Ascending aorta (tissue), 2 donors: ENCODE data around the gene LCE2A. TPM values are rescaled to one million over a fixed set of nuclear protein-coding genes. Genes with fewer than 3 reads are reported as not detected.

Experiments
- DNase-seq, 2 donors: peaks; one replicate each; pipeline ENCODE4 v3.0.0-alpha.2; 2019; ENCODE audit warnings: low spot score in 2 of 2
- H3K27ac ChIP-seq, 2 donors: fragments of 200-600 bp; sonication (generic); one replicate each; pipeline ENCODE4 v1.5.1; 2016 to 2017; ENCODE audit warnings: mild to moderate bottlenecking in 1 of 2
- H3K27me3 ChIP-seq: fragments of 200-600 bp; sonication (generic); one replicate; pipeline ENCODE4 v1.5.1; 2017
- H3K36me3 ChIP-seq, 2 donors: fragments of 200-600 bp; sonication (generic); one replicate each; pipeline ENCODE4 v1.5.1; 2016
- H3K4me1 ChIP-seq, 2 donors: fragments of 200-600 bp; sonication (generic); one replicate each; pipeline ENCODE4 v1.5.1; 2016 to 2017; ENCODE audit warnings: mild to moderate bottlenecking in 1 of 2
- H3K4me3 ChIP-seq, 2 donors: fragments of 200-600 bp; sonication (generic); one replicate each; pipeline ENCODE4 v1.5.1; 2016 to 2017; ENCODE audit warnings: mild to moderate bottlenecking in 1 of 2
- H3K9me3 ChIP-seq, 2 donors: fragments of 200-600 bp; sonication (generic); one replicate each; pipeline ENCODE4 v1.5.1; 2016
- intact Hi-C: fragments of 100-400 bp; cut with DNase I; formaldehyde crosslinking; loops from one replicate; pipeline ENCODE4 v1.15.1; 2023
- total RNA-seq: library from RNA; depleted of rRNA; stranded (reverse); fragments of >200 nt; gene quantifications from one replicate; pipeline ENCODE4 v1.1.0, GENCODE V29; 2016
- TF ChIP-seq, protein P1 (sequence below), 3 experiments: fragments of 200-600 bp in 2 of 3; fragments of 450-650 bp in 1 of 3; sonication (generic) in 2 of 3; IDR thresholded peaks; one replicate each; pipeline ENCODE4 v1.5.1; 2016 to 2019; ENCODE audit warnings: antibody characterized with exemption in 3 of 3, mild to moderate bottlenecking in 1 of 3, moderate library complexity in 1 of 3

LCE2A gene
- total RNA-seq, 1 donor from 2014 or later: not detected

DNA sequence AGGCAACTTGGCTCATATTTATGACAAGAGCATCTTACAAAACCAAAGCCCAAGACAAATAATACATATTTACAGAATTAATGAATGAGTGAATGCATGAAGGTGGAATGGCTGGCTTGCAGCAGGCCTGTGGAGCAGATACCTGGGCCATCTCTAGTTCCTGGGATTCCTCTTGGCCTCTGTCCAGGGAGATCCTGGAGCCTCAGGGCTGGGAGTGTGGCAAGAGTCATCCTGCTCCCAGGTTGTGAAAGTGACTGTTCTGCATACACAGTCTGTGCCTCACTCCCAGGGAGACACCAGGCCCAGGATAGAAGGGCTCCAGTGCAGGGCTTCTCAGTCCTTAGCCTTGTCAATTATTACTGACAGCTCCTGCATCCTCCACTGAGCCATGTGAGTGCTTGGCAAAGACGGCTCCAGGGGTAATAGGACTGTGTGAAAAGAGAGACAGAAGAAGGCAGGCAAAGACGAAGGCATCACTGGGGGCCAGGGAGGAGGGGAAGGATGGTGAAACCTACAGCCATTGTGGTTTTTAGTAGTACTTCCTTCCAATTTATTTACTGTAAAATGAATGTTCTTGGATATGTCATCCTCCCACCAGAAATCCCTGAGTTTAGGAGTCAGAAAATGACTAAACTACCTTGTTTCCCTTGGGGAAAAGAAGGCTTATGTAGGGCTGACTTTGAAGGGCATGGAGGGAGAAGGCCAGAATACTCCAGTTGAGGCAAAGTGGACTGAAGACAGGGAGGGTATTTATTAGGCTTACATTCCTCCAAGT, 45.4 kb downstream of the LCE2A start:
- TF ChIP-seq, protein P1, sequence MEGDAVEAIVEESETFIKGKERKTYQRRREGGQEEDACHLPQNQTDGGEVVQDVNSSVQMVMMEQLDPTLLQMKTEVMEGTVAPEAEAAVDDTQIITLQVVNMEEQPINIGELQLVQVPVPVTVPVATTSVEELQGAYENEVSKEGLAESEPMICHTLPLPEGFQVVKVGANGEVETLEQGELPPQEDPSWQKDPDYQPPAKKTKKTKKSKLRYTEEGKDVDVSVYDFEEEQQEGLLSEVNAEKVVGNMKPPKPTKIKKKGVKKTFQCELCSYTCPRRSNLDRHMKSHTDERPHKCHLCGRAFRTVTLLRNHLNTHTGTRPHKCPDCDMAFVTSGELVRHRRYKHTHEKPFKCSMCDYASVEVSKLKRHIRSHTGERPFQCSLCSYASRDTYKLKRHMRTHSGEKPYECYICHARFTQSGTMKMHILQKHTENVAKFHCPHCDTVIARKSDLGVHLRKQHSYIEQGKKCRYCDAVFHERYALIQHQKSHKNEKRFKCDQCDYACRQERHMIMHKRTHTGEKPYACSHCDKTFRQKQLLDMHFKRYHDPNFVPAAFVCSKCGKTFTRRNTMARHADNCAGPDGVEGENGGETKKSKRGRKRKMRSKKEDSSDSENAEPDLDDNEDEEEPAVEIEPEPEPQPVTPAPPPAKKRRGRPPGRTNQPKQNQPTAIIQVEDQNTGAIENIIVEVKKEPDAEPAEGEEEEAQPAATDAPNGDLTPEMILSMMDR (IDR thresholded peaks at IDR 0.05): no peak
- Histone ChIP-seq H3K4me3 (no peak overlapping the region), H3K9me3 (no peaks in the 10 kb centered on the region), H3K27ac (no peak overlapping the region), H3K36me3 (no peaks in the 10 kb centered on the region), H3K27me3 (no peaks in the 10 kb centered on the region), H3K4me1 (no peaks in the 10 kb centered on the region)
- DNase-seq: no peak
- intact Hi-C loops: no loop called here

- no peaks in the 10 kb centered on the region for H3K9me3 ChIP-seq
- TF ChIP-seq, protein P1 (IDR thresholded peaks at IDR 0.05): no peak
- no peak overlapping the region for H3K4me3 ChIP-seq
- H3K27ac ChIP-seq: no peak overlapping the region
- H3K36me3 ChIP-seq: no peaks in the 10 kb centered on the region
- H3K4me1 ChIP-seq: no peaks in the 10 kb centered on the region
- no peaks in the 10 kb centered on the region for H3K27me3 ChIP-seq
- intact Hi-C loops: no loop called here
- DNase-seq: no peak
Measured at GRCh38 chr1:152745289-152745704, 47.2 kb downstream of the LCE2A start.

- Histone ChIP-seq H3K27me3 (no peaks in the 10 kb centered on the region), H3K4me3 (no peak overlapping the region), H3K4me1 (no peaks in the 10 kb centered on the region), H3K27ac (no peak overlapping the region), H3K9me3 (no peaks in the 10 kb centered on the region), H3K36me3 (no peaks in the 10 kb centered on the region)
- intact Hi-C loops: no loop called here
- no peak for DNase-seq
- TF ChIP-seq, protein P1 (IDR thresholded peaks at IDR 0.05): no peak
Measured at GRCh38 chr1:152745765-152746444, 47.8 kb downstream of the LCE2A start.

- TF ChIP-seq, protein P1 (IDR thresholded peaks at IDR 0.05): no peak
- no peaks in the 10 kb centered on the region for H3K36me3 ChIP-seq
- no peaks in the 10 kb centered on the region for H3K9me3 ChIP-seq
- intact Hi-C loops: no loop called here
- DNase-seq: no peak
- H3K4me1 ChIP-seq: no peaks in the 10 kb centered on the region
- H3K27ac ChIP-seq: no peak overlapping the region
- no peak overlapping the region for H3K4me3 ChIP-seq
- no peaks in the 10 kb centered on the region for H3K27me3 ChIP-seq
Measured at GRCh38 chr1:152747831-152748230, 49.7 kb downstream of the LCE2A start.

Other genes starting within 250 kb of the LCE2A start
- not detected for gene LCE5A, start 187.5 kb upstream of the LCE2A start, total RNA-seq
- not detected for gene CRCT1, start 183.9 kb upstream of the LCE2A start, total RNA-seq
- not detected for gene LCE3E, start 131.6 kb upstream of the LCE2A start, total RNA-seq
- gene LCE3D, start 117.8 kb upstream of the LCE2A start, total RNA-seq: not detected
- not detected for gene LCE3C, start 98.1 kb upstream of the LCE2A start, total RNA-seq
- not detected for gene LCE3B, start 84.5 kb upstream of the LCE2A start, total RNA-seq
- not detected for gene LCE3A, start 75.2 kb upstream of the LCE2A start, total RNA-seq
- gene LCE2D, start 35.0 kb upstream of the LCE2A start, total RNA-seq: not detected
- not detected for gene LCE2C, start 23.1 kb upstream of the LCE2A start, total RNA-seq
- not detected for gene LCE2B, start 12.2 kb upstream of the LCE2A start, total RNA-seq
- gene LCE4A, start 9.8 kb downstream of the LCE2A start, total RNA-seq: not detected
- not detected for gene KPRP, start 59.7 kb downstream of the LCE2A start, total RNA-seq
- gene LCE1F, start 76.8 kb downstream of the LCE2A start, total RNA-seq: not detected
- gene LCE1E, start 87.9 kb downstream of the LCE2A start, total RNA-seq: not detected
- gene LCE1D, start 98.4 kb downstream of the LCE2A start, total RNA-seq: not detected
- gene LCE1C, start 108.3 kb downstream of the LCE2A start, total RNA-seq: not detected
- gene LCE1B, start 113.6 kb downstream of the LCE2A start, total RNA-seq: not detected
- not detected for gene LCE1A, start 129.1 kb downstream of the LCE2A start, total RNA-seq
- not detected for gene LCE6A, start 144.5 kb downstream of the LCE2A start, total RNA-seq
- gene LCE7A, start 161.7 kb downstream of the LCE2A start, total RNA-seq: not detected
- gene SMCP, start 180.0 kb downstream of the LCE2A start, total RNA-seq: not detected
- gene IVL, start 210.2 kb downstream of the LCE2A start, total RNA-seq: not detected
- gene SPRR5, start 248.9 kb downstream of the LCE2A start, total RNA-seq: not detected